GM21786 (cell line): ENCODE results near the gene TLR2.
A peak's percentile ranks its signal among the peaks of the same experiment; 100 is the strongest.

Experiments
- ATAC-seq: cut with Tn5 transposase; IDR thresholded peaks from one replicate; pipeline ENCODE4 v1.9.1; 2021; ENCODE audit not compliant: unreplicated experiment

Gene TLR2

GRCh38 chr4:153728660-153729059 is 44.6 kb downstream of the TLR2 start:
- peak; percentile 53 for ATAC-seq

GRCh38 chr4:153729895-153730294 is 45.8 kb downstream of the TLR2 start:
- ATAC-seq = no peak

- ATAC-seq = no peak
Measured at GRCh38 chr4:153731239-153731638, 47.2 kb downstream of the TLR2 start.

- ATAC-seq = no peak
Measured at GRCh38 chr4:153733751-153734448, 49.8 kb downstream of the TLR2 start.

GRCh38 chr4:153735906-153736461 is 51.9 kb downstream of the TLR2 start:
- no peak for ATAC-seq

GRCh38 chr4:153741541-153741940 is 57.5 kb downstream of the TLR2 start:
- no peak for ATAC-seq

GRCh38 chr4:153745651-153746050 is 61.6 kb downstream of the TLR2 start:
- ATAC-seq = no peak

GRCh38 chr4:153747406-153747955 is 63.4 kb downstream of the TLR2 start:
- no peak for ATAC-seq

- no peak for ATAC-seq
Measured at GRCh38 chr4:153748378-153748777, 64.3 kb downstream of the TLR2 start.

GRCh38 chr4:153750197-153750817 is 66.2 kb downstream of the TLR2 start:
- peak; percentile 96 for ATAC-seq

- no peak for ATAC-seq
Measured at GRCh38 chr4:153755186-153755585, 71.1 kb downstream of the TLR2 start.
